GM19239 (cell line): Measurements from ENCODE around the gene TMEM109.

Experiments
- DNase-seq: peaks from one replicate; pipeline ENCODE4 v3.0.0; 2011; ENCODE audit warnings: low spot score; ENCODE audit not compliant: insufficient read length
- FAIRE-seq: peaks from 2 replicates; lab custom pipeline; 2011; peaks lifted over from hg19 to GRCh38; lab: Jason Lieb, UNC

Gene TMEM109

GRCh38 chr11:60937811-60938210 is 23.9 kb downstream of the TMEM109 start:
- FAIRE-seq (no peak), DNase-seq (no peak)

DNA sequence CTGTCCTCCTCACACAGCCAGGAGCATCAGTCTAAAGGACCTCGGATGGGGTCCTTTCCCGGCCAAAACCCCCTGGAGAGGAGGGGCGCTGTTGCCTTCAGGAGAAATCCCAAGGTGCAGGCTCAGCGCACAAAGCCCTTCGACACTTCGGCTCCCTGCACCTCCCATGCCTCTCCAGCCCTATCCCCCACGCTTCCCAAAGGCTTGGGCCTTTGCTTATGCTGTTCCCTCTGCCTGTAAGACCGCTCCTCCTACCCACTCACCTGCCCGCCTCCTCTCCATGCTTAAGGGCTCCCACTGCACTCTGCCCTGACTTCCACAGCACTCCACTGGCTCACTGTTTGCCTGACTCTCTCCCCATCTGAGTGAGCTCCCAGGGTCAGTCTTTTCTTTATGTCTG is 24.5 kb downstream of the TMEM109 start:
- DNase-seq (no peak), FAIRE-seq (no peak)

DNA sequence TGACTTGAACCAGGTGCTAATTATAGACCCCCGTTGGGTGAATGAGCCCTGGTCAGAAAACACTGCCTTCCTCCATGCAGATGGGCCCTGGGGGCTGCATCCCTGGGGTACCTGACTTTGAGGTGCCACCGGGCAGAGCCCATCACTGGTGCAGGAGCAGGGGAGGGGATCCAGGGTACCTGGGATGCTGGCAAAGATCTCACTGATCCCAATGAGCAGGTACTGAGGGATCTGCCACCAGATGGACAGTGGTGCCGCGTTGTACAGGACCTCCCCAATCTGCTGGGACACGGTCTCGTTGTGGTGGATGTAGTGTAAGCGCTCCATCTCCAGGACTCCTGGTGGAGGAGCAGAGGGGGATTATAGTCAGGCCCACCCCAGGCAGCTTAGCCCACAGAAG is 25.3 kb downstream of the TMEM109 start:
- FAIRE-seq (no peak), DNase-seq (no peak)

GRCh38 chr11:60939855-60940254 is 25.9 kb downstream of the TMEM109 start:
- FAIRE-seq (no peak), DNase-seq (no peak)

DNA sequence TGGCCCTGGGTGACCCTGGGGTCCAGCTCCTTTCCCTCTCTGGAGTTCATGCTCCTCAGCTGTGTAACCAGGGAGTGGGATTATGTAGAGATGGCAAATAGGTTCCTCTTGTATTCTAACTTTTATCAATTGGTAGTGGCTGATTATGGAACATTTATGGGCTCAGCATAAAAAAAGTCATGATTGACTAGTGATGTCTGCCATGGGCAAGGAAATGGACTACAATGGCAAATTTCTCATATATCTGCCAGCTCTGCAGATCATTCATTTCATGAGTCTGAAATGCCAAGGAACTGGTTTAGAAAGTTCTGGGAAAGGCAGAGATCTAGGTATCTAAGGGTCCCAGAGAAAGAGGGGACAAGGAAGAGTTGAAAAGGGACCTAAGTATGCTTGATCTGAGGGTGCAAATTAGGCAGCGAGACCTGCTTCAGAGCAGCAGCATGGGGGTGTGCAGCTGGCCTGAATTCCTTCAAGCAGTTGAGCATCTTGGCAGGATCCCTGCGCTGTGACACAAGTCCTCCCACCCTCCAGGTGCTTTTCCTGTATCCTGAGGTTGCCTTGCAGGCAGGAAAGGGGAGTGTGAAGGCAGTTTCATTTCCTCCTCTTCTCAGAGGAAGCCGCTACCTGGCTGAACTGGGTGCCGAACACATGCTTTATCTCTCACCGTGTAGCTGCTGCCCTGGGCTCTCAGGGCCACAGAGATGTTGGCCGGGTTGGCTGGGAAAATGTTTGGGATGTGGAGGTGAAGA is 27.6 kb downstream of the TMEM109 start:
- DNase-seq (no peak), FAIRE-seq (no peak)

DNA sequence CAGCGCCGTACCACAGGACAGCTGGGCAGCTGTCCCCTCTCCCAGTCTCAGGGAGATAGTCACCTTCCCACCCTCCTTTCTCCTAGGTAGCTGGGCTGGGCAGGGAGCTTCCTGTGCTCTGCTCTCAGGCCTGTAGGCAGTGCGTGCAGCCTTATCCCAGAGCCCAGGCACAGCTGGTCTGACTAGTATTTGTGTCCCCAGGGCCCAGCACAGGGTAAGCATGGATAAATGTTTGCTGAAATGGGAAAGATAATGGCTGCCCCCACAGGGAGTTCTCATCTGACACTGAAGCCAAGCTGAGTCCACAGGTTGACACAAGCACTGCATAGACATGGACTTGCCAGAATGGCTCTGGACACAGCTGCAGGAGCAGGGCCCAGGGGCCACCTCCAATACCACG is 28.3 kb downstream of the TMEM109 start:
- DNase-seq (no peak), FAIRE-seq (no peak)

DNA sequence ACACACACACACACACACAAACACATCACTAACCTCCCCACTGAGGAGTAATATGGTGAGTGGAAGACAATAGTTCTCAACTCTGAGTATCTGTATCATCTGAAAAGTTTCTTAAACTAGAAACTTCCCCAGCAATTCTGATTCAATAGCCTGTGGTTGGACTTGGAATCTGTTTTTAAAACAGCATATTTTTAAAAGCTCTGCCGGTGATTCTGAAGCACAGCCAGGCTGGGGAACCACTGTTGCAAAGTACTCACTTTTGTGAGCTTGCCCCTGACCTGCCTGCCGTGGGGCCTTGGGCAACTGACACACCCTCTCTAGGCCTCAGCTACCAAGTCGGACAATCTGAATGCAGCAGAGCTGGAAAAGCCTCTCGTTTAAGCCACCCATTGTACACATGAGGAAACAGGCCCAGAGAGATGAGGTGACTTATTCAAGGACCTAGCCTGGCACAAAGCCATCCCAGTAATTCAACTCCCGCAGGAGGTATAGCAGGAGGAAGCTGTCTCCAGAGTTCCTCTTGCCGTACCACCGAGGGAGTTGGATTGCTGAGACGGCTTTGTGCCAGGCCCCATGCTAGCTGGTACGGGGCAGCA is 29.1 kb downstream of the TMEM109 start:
- FAIRE-seq, result no peak
- no peak for DNase-seq

DNA sequence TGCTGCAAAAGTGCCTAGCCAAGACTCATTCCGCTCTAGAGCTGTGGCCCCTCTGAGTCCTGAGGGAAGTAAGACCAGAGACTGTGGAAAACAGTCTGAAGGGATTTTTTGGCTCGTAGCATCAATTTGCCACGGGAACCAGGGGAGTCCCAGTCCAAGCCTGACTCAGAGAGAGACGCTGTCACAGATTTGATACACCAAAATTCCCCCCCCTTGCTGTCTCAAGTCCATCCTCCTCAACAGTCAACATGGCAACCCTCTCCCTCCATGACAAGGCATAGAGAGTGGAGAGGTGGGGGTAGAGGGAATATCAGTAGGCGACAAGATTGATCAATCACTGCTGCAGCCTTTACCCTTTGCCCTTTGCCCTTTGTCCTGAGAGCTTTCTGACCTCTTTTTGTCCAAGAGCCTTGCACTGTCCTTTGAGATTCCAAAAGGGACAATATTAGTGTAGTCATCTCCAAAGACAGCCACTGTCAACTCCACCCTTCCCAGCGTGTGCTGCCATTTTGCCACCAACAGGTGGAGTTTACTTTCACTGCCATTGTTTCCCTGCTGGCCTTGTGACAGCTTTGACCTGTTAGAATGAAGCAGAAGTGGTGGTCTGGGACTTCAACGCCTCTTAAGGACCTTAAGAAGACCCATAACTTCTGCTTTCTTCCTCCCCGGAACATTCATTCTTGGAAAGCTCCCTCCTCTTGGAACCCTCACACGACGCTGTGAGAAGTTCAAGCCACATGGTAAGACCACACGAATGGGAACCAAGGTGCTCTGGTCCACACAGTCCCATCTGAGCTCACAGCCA is 30.7 kb downstream of the TMEM109 start:
- DNase-seq (no peak), FAIRE-seq (no peak)

GRCh38 chr11:60945295-60945667 is 31.3 kb downstream of the TMEM109 start:
- DNase-seq (no peak), FAIRE-seq (no peak)

- DNase-seq (no peak), FAIRE-seq (no peak)
Measured at GRCh38 chr11:60946601-60947264, 32.8 kb downstream of the TMEM109 start.

GRCh38 chr11:60947700-60948099 is 33.7 kb downstream of the TMEM109 start:
- DNase-seq (no peak), FAIRE-seq (no peak)

- FAIRE-seq (no peak), DNase-seq (no peak)
Measured at GRCh38 chr11:60948250-60948649, 34.3 kb downstream of the TMEM109 start.

DNA sequence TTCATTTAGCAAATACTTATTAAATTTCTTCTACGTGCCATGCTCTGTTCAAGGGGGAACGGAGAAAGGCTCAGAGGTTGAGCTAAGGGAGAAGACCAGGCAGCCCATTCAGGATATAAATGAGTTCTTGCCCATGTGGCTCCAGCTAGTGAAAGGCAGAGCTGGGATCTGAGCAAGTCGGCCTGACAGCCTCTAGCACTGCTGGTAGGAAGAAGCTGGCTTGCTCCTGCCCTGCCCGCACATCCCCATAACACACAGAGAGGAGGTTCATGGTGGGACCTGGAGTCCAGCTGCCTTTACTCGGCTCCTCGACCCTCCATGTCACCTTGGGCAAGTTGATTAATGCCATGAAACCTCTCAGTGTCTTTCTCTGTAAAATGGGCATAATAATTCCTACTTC is 36.1 kb downstream of the TMEM109 start:
- DNase-seq (no peak), FAIRE-seq (peak; percentile 66)

DNA sequence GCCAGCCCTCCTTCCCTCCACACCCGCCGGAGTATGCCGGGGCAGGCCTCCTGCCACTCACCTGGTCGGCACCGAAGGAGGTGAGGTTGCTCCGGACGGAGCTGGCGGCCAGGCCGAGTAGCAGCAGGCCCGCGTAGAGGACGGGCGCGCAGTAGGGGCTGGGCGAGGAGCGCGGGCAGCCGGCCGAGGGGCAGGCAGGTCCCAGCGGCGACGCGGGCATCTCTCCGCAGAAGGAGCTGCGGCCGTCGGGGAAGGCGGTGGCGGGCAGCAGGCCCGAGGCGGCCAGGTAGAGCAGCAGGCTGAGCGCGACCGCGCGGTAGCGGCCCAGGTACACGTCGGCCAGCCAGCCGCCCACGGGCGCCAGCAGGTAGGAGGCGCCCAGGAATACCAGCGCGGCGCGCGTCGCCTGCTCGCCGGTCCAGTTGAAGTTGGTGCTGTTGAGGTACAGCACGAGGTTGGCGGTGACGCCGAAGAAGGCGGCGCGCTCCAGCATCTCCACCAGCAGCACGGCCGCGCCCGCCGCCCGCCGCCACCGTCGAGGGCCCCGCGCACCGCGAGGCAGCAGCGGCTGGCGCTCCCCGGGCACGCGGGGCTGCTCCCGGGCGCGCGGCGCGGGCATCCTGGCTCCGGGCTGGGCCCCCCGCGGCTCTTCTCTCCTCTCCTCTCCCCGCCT is 37.1 kb downstream of the TMEM109 start:
- DNase-seq (no peak), FAIRE-seq (no peak)

GRCh38 chr11:60951606-60951903 is 37.6 kb downstream of the TMEM109 start:
- FAIRE-seq (no peak), DNase-seq (no peak)

GRCh38 chr11:60951904-60952741 is 38.2 kb downstream of the TMEM109 start, which contains the start of gene SLC15A3:
SLC15A3 (minus strand) TSS chr11:60952176; CDS start chr11:60951551, 625 bp downstream.
- DNase-seq (peak; percentile 84), FAIRE-seq (peak; percentile 100)

GRCh38 chr11:60952742-60953170 is 38.8 kb downstream of the TMEM109 start:
- FAIRE-seq (no peak), DNase-seq (no peak)

- FAIRE-seq, result peak; percentile 35
- DNase-seq, result no peak
Measured at GRCh38 chr11:60953781-60954180, 39.8 kb downstream of the TMEM109 start.

DNA sequence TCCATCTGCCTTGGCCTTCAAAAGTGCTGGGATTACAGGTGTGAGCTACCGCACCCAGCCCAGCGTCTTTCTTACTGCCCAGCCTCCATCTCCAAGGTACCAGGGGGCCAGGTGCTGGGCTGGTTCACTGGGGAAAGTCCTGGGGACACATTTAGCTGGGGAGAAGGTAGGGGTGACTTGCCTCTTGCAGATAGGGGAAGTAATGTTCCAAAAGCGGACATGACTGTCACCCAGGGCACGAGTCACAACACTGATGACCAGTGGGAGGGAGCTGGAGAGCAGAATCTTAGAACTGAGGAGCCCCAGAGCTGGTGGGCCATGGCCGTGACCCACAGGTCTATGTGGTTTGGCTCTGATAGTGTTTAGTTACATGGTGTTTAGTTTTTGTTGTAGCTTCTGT is 40.5 kb downstream of the TMEM109 start:
- no peak for FAIRE-seq
- no peak for DNase-seq
